H1 (cell line): Measurements from ENCODE around the gene SHISA7. TPM values are rescaled to one million over a fixed set of nuclear protein-coding genes. Genes with fewer than 3 reads are reported as not detected.

Source experiments
- CTCF ChIA-PET: fragments of 300-600 bp; sonication (Branson Sonifier 250); formaldehyde crosslinking; loops from one replicate; lab custom pipeline; 2021; ENCODE audit not compliant: partially characterized antibody; lab: Charles Lee
- POLR2A ChIA-PET: fragments of 300-600 bp; sonication (Branson Sonifier 250); formaldehyde crosslinking; loops from one replicate; lab custom pipeline; 2021; ENCODE audit warnings: inconsistent platforms; ENCODE audit not compliant: partially characterized antibody; lab: Charles Lee
- DNase-seq, 2 experiments: peaks; one replicate each; pipeline versions ENCODE4 v3.0.0 to v3.0.0-alpha.2; 2010 to 2022; ENCODE audit warnings: low spot score in 2 of 2, low read depth in 1 of 2, mixed read lengths in 1 of 2
- FAIRE-seq: peaks from 2 replicates; lab custom pipeline; 2011; peaks lifted over from hg19 to GRCh38; lab: Jason Lieb, UNC
- H2AFZ ChIP-seq: 2 replicates; pipeline ENCODE4 v1.8.1; 2012; ENCODE audit warnings: low read length, inconsistent platforms
- H2AK5ac ChIP-seq: 2 replicates; pipeline ENCODE4 v1.6.1; 2013; ENCODE audit warnings: low read depth, low read length
- H2BK120ac ChIP-seq: replicated peaks from 2 replicates; pipeline ENCODE3; 2013; ENCODE audit warnings: low read depth, low read length, inconsistent platforms
- H2BK12ac ChIP-seq: 2 replicates; pipeline ENCODE4 v1.6.1; 2013; ENCODE audit warnings: low read depth, low read length
- H2BK15ac ChIP-seq: 2 replicates; pipeline ENCODE4 v1.6.1; 2013; ENCODE audit warnings: low read length
- H2BK20ac ChIP-seq: 2 replicates; pipeline ENCODE4 v1.6.1; 2013; ENCODE audit warnings: low read length
- H2BK5ac ChIP-seq: 2 replicates; pipeline ENCODE4 v1.6.1; 2013; ENCODE audit warnings: low read depth, low read length
- H3K14ac ChIP-seq: 2 replicates; pipeline ENCODE4 v1.6.1; 2013; ENCODE audit warnings: inconsistent platforms; ENCODE audit not compliant: insufficient read length
- H3K18ac ChIP-seq: 2 replicates; pipeline ENCODE4 v1.6.1; 2013; ENCODE audit warnings: low read length; ENCODE audit errors: extremely low read depth
- H3K23ac ChIP-seq: 2 replicates; pipeline ENCODE4 v1.6.1; 2013; ENCODE audit warnings: inconsistent platforms; ENCODE audit not compliant: insufficient read length
- H3K23me2 ChIP-seq: 2 replicates; pipeline ENCODE4 v1.6.1; 2013; ENCODE audit warnings: low read depth, low read length
- H3K27ac ChIP-seq: 2 replicates; pipeline ENCODE4 v1.6.1; 2011; ENCODE audit warnings: low read depth, low read length, inconsistent platforms
- H3K27me3 ChIP-seq, 4 experiments: replicated peaks in 1 of 4; 1 replicate in 1 of 4; 2 replicates in 3 of 4; pipeline versions ENCODE4 v1.6.1 to v1.8.1; 2011 to 2013; ENCODE audit warnings: low read length in 3 of 4, mild to moderate bottlenecking in 3 of 4, inconsistent platforms in 2 of 4, mixed read lengths in 2 of 4, moderate library complexity in 1 of 4; ENCODE audit not compliant: control insufficient read depth in 3 of 4, insufficient read depth in 3 of 4; ENCODE audit errors: extremely low read depth in 1 of 4
- H3K36me3 ChIP-seq, 4 experiments: 2 replicates each; pipeline versions ENCODE4 v1.6.1 to v1.8.1; 2011 to 2013; ENCODE audit warnings: mild to moderate bottlenecking in 4 of 4, low read length in 3 of 4, moderate library complexity in 2 of 4, control low read depth in 1 of 4, inconsistent platforms in 1 of 4; ENCODE audit not compliant: insufficient read depth in 4 of 4, control insufficient read depth in 2 of 4
- H3K4ac ChIP-seq: replicated peaks from 2 replicates; pipeline ENCODE3; 2013; ENCODE audit warnings: low read length, low read depth, mixed read lengths, inconsistent platforms; ENCODE audit not compliant: insufficient read length
- H3K4me1 ChIP-seq, 4 experiments: replicated peaks in 1 of 4; 1 replicate in 1 of 4; 2 replicates in 3 of 4; pipeline versions ENCODE4 v1.6.1 to v1.8.1; 2011 to 2013; ENCODE audit warnings: low read length in 3 of 4, inconsistent platforms in 2 of 4, mixed read lengths in 1 of 4; ENCODE audit not compliant: insufficient read depth in 4 of 4, control insufficient read depth in 3 of 4
- H3K4me2 ChIP-seq, 2 experiments: 2 replicates each; pipeline versions ENCODE4 v1.6.1 to v1.8.1; 2011 to 2013; ENCODE audit warnings: low read depth in 2 of 2, low read length in 2 of 2, control low read depth in 1 of 2, inconsistent platforms in 1 of 2, mild to moderate bottlenecking in 1 of 2; ENCODE audit not compliant: insufficient read depth in 1 of 2
- H3K4me3 ChIP-seq, 4 experiments: fragments of 200-600, 300-600 bp in 1 of 4; sonication (generic), shearing (Covaris generic), sonication (Bioruptor Twin) in 1 of 4; 2 replicates each; pipeline versions ENCODE4 v1.5.1 to v1.8.1; 2011 to 2016; ENCODE audit warnings: low read length in 4 of 4, low read depth in 3 of 4, control low read depth in 2 of 4, inconsistent platforms in 2 of 4, mild to moderate bottlenecking in 2 of 4, mixed read lengths in 1 of 4, moderate library complexity in 1 of 4; ENCODE audit not compliant: insufficient read depth in 2 of 4; ENCODE audit errors: extremely low read depth in 1 of 4
- H3K56ac ChIP-seq: replicated peaks from 2 replicates; pipeline ENCODE3; 2013; ENCODE audit warnings: low read depth, mild to moderate bottlenecking, mixed read lengths, low read length, inconsistent platforms; ENCODE audit not compliant: insufficient read length
- H3K79me1 ChIP-seq: 2 replicates; pipeline ENCODE4 v1.6.1; 2013; ENCODE audit warnings: low read depth, low read length, control low read depth
- H3K79me2 ChIP-seq, 2 experiments: 2 replicates each; pipeline versions ENCODE4 v1.6.1 to v1.8.1; 2012 to 2013; ENCODE audit warnings: low read length in 2 of 2, mild to moderate bottlenecking in 2 of 2, inconsistent platforms in 1 of 2; ENCODE audit not compliant: insufficient read depth in 2 of 2, control insufficient read depth in 1 of 2
- H3K9ac ChIP-seq, 4 experiments: replicated peaks in 1 of 4; 1 replicate in 1 of 4; 2 replicates in 3 of 4; pipeline versions ENCODE4 v1.6.1 to v1.8.1; 2011 to 2013; ENCODE audit warnings: low read depth in 3 of 4, low read length in 3 of 4, control low read depth in 2 of 4, mild to moderate bottlenecking in 2 of 4, moderate library complexity in 2 of 4, inconsistent platforms in 1 of 4; ENCODE audit errors: extremely low read depth in 1 of 4
- H3K9me3 ChIP-seq, 2 experiments: 2 replicates each; pipeline versions ENCODE4 v1.6.1 to v1.8.1; 2012 to 2013; ENCODE audit warnings: mild to moderate bottlenecking in 2 of 2, moderate library complexity in 2 of 2, control low read depth in 1 of 2, inconsistent platforms in 1 of 2, low read depth in 1 of 2, low read length in 1 of 2, mixed read lengths in 1 of 2; ENCODE audit not compliant: insufficient read depth in 2 of 2
- H4K20me1 ChIP-seq, 2 experiments: replicated peaks in 1 of 2; 2 replicates each; pipeline versions ENCODE3 to v1.8.1; 2011 to 2013; ENCODE audit warnings: inconsistent platforms in 2 of 2, low read length in 2 of 2, mild to moderate bottlenecking in 1 of 2; ENCODE audit not compliant: insufficient read depth in 2 of 2, control insufficient read depth in 1 of 2
- H4K5ac ChIP-seq: 2 replicates; pipeline ENCODE4 v1.6.1; 2013; ENCODE audit warnings: low read length, low read depth, mixed read lengths, inconsistent platforms; ENCODE audit not compliant: insufficient read length
- H4K8ac ChIP-seq: 2 replicates; pipeline ENCODE4 v1.8.0; 2013; ENCODE audit warnings: mild to moderate bottlenecking, moderate library complexity, low read length, inconsistent platforms; ENCODE audit not compliant: insufficient read depth; ENCODE audit errors: extremely low read depth
- H4K91ac ChIP-seq: replicated peaks from 2 replicates; pipeline ENCODE3; 2013; ENCODE audit warnings: low read length, mixed read lengths, inconsistent platforms; ENCODE audit not compliant: insufficient read length
- RXRA ChIP-seq: IDR thresholded peaks from 2 replicates; pipeline ENCODE4 v1.6.1; 2011; ENCODE audit warnings: low read depth, mild to moderate bottlenecking, low read length, moderate library complexity; ENCODE audit not compliant: insufficient read depth
- WGBS, 2 experiments: shearing (Covaris generic) in 1 of 2; methylation state at CpG; one replicate each; pipeline versions ENCODE4 v1.1.6 to v1.1.7; 2013 to 2015; ENCODE audit warnings: low lambda C conversion rate in 2 of 2, mixed read lengths in 2 of 2, inconsistent platforms in 1 of 2, low coverage in 1 of 2, missing lambda C conversion rate in 1 of 2; ENCODE audit not compliant: insufficient replicate concordance in 2 of 2, insufficient coverage in 1 of 2, insufficient read length in 1 of 2; ENCODE audit errors: extremely low coverage in 1 of 2, missing lambda C conversion rate in 1 of 2; 5-methylcytosine and 5-hydroxymethylcytosine counted together
- polyA plus RNA-seq, 7 experiments: library from polyadenylated mRNA; depleted of rRNA in 3 of 7; stranded (reverse) in 5 of 7; unstranded in 2 of 7; fragments of >200 nt in 5 of 7; fragments of 200-250 nt in 2 of 7; gene quantifications; 1 replicate in 5 of 7; 2 replicates in 1 of 7; 4 replicates in 1 of 7; pipeline versions ENCODE4 v1.2.1 to v1.2.3, GENCODE V29; 2011 to 2013; ENCODE audit warnings: missing spikeins in 2 of 7, mixed read lengths in 2 of 7
- total RNA-seq: library from RNA; stranded (reverse); fragmentation: NEBNext Ultra II Directional; extraction: Animal tissue kit (Norgen Biotek cat#: 25700); gene quantifications from 2 replicates; pipeline ENCODE4 v1.2.1, GENCODE V29; 2021
- TF ChIP-seq, protein P1 (sequence below): IDR thresholded peaks from 2 replicates; pipeline ENCODE4 v1.6.1; 2011; ENCODE audit warnings: low read length, improper control_type of control experiment

Gene SHISA7
- total and polyA plus RNA-seq, 2 of the 8 experiments (the other 6 are each of a cell fraction or from before 2014, with no cell fraction given): 0.76 to 1.0 TPM

DNA sequence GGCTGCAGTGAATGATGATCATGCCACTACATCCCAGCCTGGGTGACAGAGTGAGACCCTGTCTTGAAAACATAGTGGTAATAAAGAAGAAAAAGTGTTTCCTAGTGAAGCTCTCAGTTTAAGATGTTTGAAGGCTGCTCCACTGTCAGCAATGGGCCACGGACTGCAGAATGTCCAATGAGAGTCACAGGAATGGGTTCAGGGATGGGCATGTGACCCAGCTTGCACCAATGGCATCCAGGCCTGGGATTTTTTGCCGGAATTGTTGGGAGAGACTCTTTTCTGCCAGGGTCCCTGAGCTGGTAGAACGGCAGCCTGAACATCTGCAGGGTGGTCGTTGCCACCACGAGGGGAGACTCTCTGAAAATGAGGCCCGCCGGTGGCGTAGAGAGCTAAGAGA, 6.3 kb downstream of the SHISA7 start:
- Histone ChIP-seq H3K18ac (no peak overlapping the region), H3K9ac (no peak overlapping the region), H3K4me1 (peaks cover 6 to 16% (median 7%) of the 10 kb centered on the region in 4 experiments), H3K23ac (no peak overlapping the region), H3K36me3 (no peaks in the 10 kb centered on the region), H3K56ac (no peak overlapping the region), H3K4ac (no peak overlapping the region), H3K27ac (no peak overlapping the region), H4K8ac (no peak overlapping the region), H2BK12ac (no peak overlapping the region), H3K27me3 (peaks cover 11 to 37% (median 30%) of the 10 kb centered on the region in 4 experiments), H2AFZ (no peak overlapping the region), H2BK120ac (no peak overlapping the region), H3K23me2 (peaks cover 21% of the 10 kb centered on the region; the same call in 1 of the 2 replicates), H4K5ac (no peak overlapping the region), H3K79me2 (no peaks in the 10 kb centered on the region), H4K91ac (no peak overlapping the region), H3K4me2 (no peak overlapping the region), H2AK5ac (no peak overlapping the region), H4K20me1 (peaks cover 2 to 20% of the 10 kb centered on the region in 2 experiments), H3K79me1 (peaks cover 6% of the 10 kb centered on the region), H2BK5ac (no peak overlapping the region), H3K4me3 (no peak overlapping the region), H2BK20ac (no peak overlapping the region), H2BK15ac (no peak overlapping the region), H3K14ac (no peak overlapping the region), H3K9me3 (0 out of 4 replicates have a peak, but pooled peaks cover 0 to 3% of the 10 kb centered on the region in 2 experiments)
- ChIA-PET POLR2A (interaction anchor here (0.9 to 4.0 kb wide), 6 partner anchors 15 to 50 kb away, joined by 3 to 48 read pairs (median 4); partner anchors contain the start of gene UBE2S), CTCF (interaction anchor here (0.6 to 1.3 kb wide), 8 partner anchors 17 to 296 kb away, joined by 3 to 9 read pairs (median 4); partner anchors contain the start of gene SYT5)
- DNase-seq: no peak
- no peak for FAIRE-seq
- WGBS, 2 experiments: 40% methylated on average over 8 of the region's 8 CpGs; no CpG with 5 or more reads in 1 of the 2 experiments
- TF ChIP-seq, protein P1, sequence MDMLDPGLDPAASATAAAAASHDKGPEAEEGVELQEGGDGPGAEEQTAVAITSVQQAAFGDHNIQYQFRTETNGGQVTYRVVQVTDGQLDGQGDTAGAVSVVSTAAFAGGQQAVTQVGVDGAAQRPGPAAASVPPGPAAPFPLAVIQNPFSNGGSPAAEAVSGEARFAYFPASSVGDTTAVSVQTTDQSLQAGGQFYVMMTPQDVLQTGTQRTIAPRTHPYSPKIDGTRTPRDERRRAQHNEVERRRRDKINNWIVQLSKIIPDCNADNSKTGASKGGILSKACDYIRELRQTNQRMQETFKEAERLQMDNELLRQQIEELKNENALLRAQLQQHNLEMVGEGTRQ: peak; percentile 66
- TF ChIP-seq RXRA: no peak
